OCI-LY1 (cell line): ENCODE results near the gene BATF2.

Experiments used
- CTCF ChIP-seq: fragments of 200-600 bp; sonication (generic), shearing (Covaris generic); IDR thresholded peaks from 2 replicates; pipeline ENCODE4 v1.5.1; 2017; ENCODE audit warnings: mild to moderate bottlenecking, antibody characterized with exemption, low read length, moderate library complexity, mixed read lengths
- EZH2 ChIP-seq: fragments of 200-600 bp; sonication (generic), shearing (Covaris generic); IDR thresholded peaks from 2 replicates; pipeline ENCODE4 v1.8.0; 2017; ENCODE audit warnings: borderline replicate concordance, mixed run types, mild to moderate bottlenecking, antibody characterized with exemption, low read length, moderate library complexity, mixed read lengths

DNA sequence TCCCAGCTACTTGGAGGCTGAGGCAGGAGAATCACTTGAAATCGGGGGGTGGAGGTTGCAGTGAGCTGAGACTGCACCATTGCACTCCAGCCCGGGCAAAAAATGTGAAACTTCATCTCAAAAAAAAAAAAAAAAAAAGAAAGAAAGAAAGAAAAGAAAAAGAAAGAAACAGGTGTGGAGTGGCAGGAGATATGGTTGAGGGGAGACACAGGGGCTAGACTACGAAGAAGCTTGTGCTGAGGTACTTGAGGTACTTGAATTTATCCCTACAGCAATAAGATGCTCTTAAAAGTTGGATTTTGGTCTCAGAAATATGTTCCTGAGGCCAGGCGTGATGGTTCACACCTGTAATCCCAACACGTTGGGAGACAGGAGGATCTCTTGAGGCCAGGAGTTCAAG is 22.6 kb downstream of the BATF2 start:
- TF ChIP-seq CTCF, result no peak
- no peak for TF ChIP-seq EZH2
